GM19452 (cell line): ENCODE results near the gene AKAP13.

Experiments used
- ATAC-seq: cut with Tn5 transposase; IDR thresholded peaks from one replicate; pipeline ENCODE4 v1.9.1; 2021; ENCODE audit not compliant: unreplicated experiment

The AKAP13 gene

GRCh38 chr15:85718271-85718971, 338.0 kb downstream of the AKAP13 start:
- peak; percentile 73 for ATAC-seq

GRCh38 chr15:85718981-85719380, 338.6 kb downstream of the AKAP13 start:
- ATAC-seq: no peak

- no peak for ATAC-seq
Observed at GRCh38 chr15:85722374-85723152, 342.2 kb downstream of the AKAP13 start.

- ATAC-seq: no peak
Observed at GRCh38 chr15:85723960-85724945, 343.9 kb downstream of the AKAP13 start.

GRCh38 chr15:85725019-85725418, 344.6 kb downstream of the AKAP13 start:
- no peak for ATAC-seq

- ATAC-seq: no peak
Observed at GRCh38 chr15:85725564-85725963, 345.2 kb downstream of the AKAP13 start.

GRCh38 chr15:85726454-85726853, 346.1 kb downstream of the AKAP13 start:
- ATAC-seq: no peak

- no peak for ATAC-seq
Observed at GRCh38 chr15:85727068-85727467, 346.7 kb downstream of the AKAP13 start.

GRCh38 chr15:85730001-85730820, 349.8 kb downstream of the AKAP13 start:
- peak; percentile 77 for ATAC-seq

- ATAC-seq: no peak
Observed at GRCh38 chr15:85733416-85733815, 353.0 kb downstream of the AKAP13 start.

- no peak for ATAC-seq
Observed at GRCh38 chr15:85737061-85737460, 356.7 kb downstream of the AKAP13 start.

- no peak for ATAC-seq
Observed at GRCh38 chr15:85741021-85741421, 360.6 kb downstream of the AKAP13 start.

GRCh38 chr15:85741662-85742061, 361.3 kb downstream of the AKAP13 start:
- ATAC-seq: no peak

GRCh38 chr15:85742186-85742821, 361.9 kb downstream of the AKAP13 start:
- no peak for ATAC-seq

GRCh38 chr15:85743392-85744055, 363.1 kb downstream of the AKAP13 start:
- no peak for ATAC-seq

GRCh38 chr15:85744579-85744978, 364.2 kb downstream of the AKAP13 start:
- no peak for ATAC-seq

- ATAC-seq: no peak
Observed at GRCh38 chr15:85745023-85745422, 364.6 kb downstream of the AKAP13 start.

GRCh38 chr15:85745525-85746150, 365.2 kb downstream of the AKAP13 start:
- ATAC-seq: no peak

- ATAC-seq: no peak
Observed at GRCh38 chr15:85746641-85747040, 366.2 kb downstream of the AKAP13 start.
